SK-N-SH (cell line): Measurements from ENCODE around the gene SLC8A1.

ENCODE experiments used
- CHD2 ChIP-seq: fragments of 150-350 bp; IDR thresholded peaks from 2 replicates; pipeline ENCODE4 v1.6.1; 2018; ENCODE audit warnings: low read length; ENCODE audit not compliant: partially characterized antibody
- CTCF ChIP-seq: fragments of 200-600 bp; sonication (generic); IDR thresholded peaks from 2 replicates; pipeline ENCODE4 v1.6.1; 2017; ENCODE audit warnings: antibody characterized with exemption, mild to moderate bottlenecking, moderate library complexity
- FOXM1 ChIP-seq: IDR thresholded peaks from 2 replicates; pipeline ENCODE4 v1.4.0; 2012; ENCODE audit warnings: low read depth, mild to moderate bottlenecking
- MXI1 ChIP-seq: IDR thresholded peaks from 2 replicates; pipeline ENCODE4 v1.6.1; 2012; ENCODE audit warnings: mild to moderate bottlenecking, low read depth, low read length, improper control_type of control experiment
- NFIC ChIP-seq: IDR thresholded peaks from 2 replicates; pipeline ENCODE4 v1.4.0; 2012; ENCODE audit warnings: borderline replicate concordance
- POLR2AphosphoS5 ChIP-seq: IDR thresholded peaks from 2 replicates; pipeline ENCODE4 v1.6.1; 2012; ENCODE audit warnings: low read depth, low read length
- RAD21 ChIP-seq: IDR thresholded peaks from 2 replicates; pipeline ENCODE4 v1.6.1; 2012; ENCODE audit warnings: mild to moderate bottlenecking, low read length
- RCOR1 ChIP-seq: fragments of 150-350 bp; IDR thresholded peaks from 2 replicates; pipeline ENCODE4 v1.6.1; 2017; ENCODE audit warnings: antibody characterized with exemption, low read length
- RFX5 ChIP-seq: IDR thresholded peaks from 2 replicates; pipeline ENCODE4 v1.6.1; 2012; ENCODE audit warnings: mild to moderate bottlenecking, improper control_type of control experiment, low read length
- RXRA ChIP-seq: IDR thresholded peaks from 2 replicates; pipeline ENCODE4 v1.4.0; 2012; ENCODE audit warnings: low read depth, mild to moderate bottlenecking, borderline replicate concordance
- SIN3A ChIP-seq: IDR thresholded peaks from 2 replicates; pipeline ENCODE4 v1.6.1; 2012; ENCODE audit warnings: low read depth, mild to moderate bottlenecking, low read length, moderate library complexity, borderline replicate concordance
- SMC3 ChIP-seq: IDR thresholded peaks from 2 replicates; pipeline ENCODE4 v1.6.1; 2012; ENCODE audit warnings: low read depth, low read length, improper control_type of control experiment
- TAF1 ChIP-seq: IDR thresholded peaks from 2 replicates; pipeline ENCODE4 v1.6.1; 2012; ENCODE audit warnings: low read depth, mild to moderate bottlenecking, low read length, moderate library complexity, borderline replicate concordance
- ZBTB33 ChIP-seq: IDR thresholded peaks from 2 replicates; pipeline ENCODE4 v1.4.0; 2012; ENCODE audit warnings: low read depth, borderline replicate concordance

DNA sequence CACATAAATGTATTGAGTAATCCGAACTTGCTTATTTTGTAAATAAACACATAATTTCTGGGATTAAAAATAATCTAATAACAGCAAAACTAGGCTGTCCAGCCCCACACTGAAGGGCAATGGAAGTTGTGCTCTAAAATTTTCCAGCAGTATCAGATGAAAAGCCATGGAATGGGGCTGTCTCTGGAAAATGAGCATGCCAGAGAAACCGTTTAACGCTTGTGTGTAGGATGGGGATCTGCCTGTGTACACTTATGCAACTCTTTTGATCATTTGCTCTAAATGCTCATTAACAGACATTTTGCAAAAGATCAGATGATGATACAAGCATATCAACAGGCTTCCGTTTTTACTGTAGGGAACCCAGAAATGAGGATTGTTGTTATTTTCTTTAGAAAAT, 177.6 kb downstream of the SLC8A1 start:
- TF ChIP-seq SIN3A = no peak
- no peak for TF ChIP-seq CTCF
- no peak for TF ChIP-seq RXRA
- TF ChIP-seq ZBTB33 = no peak
- no peak for TF ChIP-seq MXI1
- no peak for TF ChIP-seq RCOR1
- TF ChIP-seq TAF1 = no peak
- TF ChIP-seq RAD21 = no peak
- no peak for TF ChIP-seq RFX5
- no peak for TF ChIP-seq SMC3
- no peak for TF ChIP-seq FOXM1
- no peak for TF ChIP-seq NFIC
- TF ChIP-seq CHD2 = no peak
- no peak for TF ChIP-seq POLR2AphosphoS5
